GM21360 (cell line): Measurements from ENCODE around the gene MTA1.

ENCODE experiments used
- ATAC-seq: cut with Tn5 transposase; IDR thresholded peaks from one replicate; pipeline ENCODE4 v1.9.1; 2021; ENCODE audit warnings: mild to moderate bottlenecking, moderate library complexity; ENCODE audit not compliant: unreplicated experiment

Gene MTA1

DNA sequence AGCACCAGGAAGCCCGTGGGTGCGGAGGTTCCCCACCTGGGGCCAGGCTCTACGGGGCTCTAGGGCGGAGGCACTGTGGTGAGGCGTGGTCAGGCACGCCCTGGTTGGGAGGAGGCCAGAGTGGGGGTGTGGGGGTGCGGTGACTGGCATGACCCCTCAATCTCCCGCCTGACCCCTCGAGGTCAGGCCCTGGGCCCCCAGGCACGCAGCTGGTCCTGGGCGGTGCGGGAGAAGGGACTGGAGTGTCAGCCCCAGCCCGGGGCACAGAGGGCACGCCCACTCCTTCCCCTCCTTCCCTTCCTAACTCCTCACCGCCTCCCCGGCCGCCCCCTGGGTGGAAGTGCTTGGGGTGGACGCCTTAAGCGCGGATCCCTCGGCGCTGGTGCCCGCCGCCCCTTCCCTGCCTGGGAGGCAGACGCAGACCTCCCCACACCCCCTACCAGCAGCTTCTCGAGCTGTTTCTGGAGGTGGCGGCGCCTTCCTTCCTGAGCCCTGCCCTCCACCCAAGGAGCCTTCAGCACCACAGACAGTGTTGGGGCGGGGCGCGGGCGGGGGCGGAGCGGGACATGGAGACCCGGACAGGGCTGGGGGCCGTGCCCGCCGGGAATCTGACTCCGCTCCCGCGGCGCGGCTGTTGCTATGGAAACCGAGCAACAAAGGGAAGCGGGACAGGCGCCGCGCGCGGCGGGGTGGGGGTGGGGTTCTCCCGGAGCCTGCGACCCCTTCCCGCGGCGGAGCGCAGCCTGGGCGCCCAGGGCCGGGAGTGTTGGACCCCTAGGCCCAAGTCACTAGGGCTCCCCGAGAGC is 54.3 kb downstream of the MTA1 start:
- no peak for ATAC-seq

DNA sequence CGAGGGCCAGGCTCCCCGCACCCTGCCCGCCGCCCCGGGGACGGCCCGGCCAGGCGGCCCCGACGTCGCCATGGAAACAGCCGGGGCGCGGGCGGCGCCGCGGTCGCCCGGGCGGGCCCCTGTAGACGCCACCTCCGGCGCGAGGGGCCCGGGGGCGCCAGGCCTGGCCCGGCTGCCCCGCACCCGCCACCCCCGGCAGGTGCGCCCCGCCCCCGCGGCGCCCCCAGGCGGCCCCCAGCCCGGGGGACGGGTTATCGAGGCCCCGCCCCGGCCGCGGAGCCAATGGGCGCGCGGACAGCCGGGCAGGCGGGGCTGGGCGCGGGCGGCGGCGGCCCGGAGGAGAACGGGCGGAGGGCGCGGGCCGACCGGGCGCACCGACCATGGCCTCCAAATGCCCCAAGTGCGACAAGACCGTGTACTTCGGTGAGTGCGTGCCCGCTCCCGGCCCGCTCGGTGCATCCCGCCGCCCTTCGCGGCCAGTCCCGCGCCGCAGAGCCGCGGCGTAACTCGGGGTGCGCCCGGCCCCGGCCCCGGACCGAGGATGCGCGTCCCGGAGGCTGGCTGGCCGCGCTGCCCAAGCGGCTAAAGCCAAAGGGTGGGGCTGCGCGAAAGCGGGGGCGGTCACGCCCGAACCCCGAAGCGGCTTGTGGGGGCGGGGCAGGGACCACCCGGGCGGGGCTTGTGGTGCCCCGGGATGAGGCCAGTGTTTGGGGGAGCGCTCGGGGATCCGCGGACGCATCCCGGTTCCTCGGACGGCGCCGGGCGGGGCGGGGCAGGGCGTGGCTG is 55.0 kb downstream of the MTA1 start, which contains the start of gene CRIP2:
Gene CRIP2 (plus strand): TSS at position 339 of the 786 bp plus-strand sequence. CDS start 42 bp downstream, at position 381.
- no peak for ATAC-seq

GRCh38 chr14:105475269-105476096 is 55.9 kb downstream of the MTA1 start:
- no peak for ATAC-seq

GRCh38 chr14:105476097-105476830 is 56.6 kb downstream of the MTA1 start:
- no peak for ATAC-seq

- ATAC-seq, result no peak
Observed at GRCh38 chr14:105476831-105477659, 57.4 kb downstream of the MTA1 start.

DNA sequence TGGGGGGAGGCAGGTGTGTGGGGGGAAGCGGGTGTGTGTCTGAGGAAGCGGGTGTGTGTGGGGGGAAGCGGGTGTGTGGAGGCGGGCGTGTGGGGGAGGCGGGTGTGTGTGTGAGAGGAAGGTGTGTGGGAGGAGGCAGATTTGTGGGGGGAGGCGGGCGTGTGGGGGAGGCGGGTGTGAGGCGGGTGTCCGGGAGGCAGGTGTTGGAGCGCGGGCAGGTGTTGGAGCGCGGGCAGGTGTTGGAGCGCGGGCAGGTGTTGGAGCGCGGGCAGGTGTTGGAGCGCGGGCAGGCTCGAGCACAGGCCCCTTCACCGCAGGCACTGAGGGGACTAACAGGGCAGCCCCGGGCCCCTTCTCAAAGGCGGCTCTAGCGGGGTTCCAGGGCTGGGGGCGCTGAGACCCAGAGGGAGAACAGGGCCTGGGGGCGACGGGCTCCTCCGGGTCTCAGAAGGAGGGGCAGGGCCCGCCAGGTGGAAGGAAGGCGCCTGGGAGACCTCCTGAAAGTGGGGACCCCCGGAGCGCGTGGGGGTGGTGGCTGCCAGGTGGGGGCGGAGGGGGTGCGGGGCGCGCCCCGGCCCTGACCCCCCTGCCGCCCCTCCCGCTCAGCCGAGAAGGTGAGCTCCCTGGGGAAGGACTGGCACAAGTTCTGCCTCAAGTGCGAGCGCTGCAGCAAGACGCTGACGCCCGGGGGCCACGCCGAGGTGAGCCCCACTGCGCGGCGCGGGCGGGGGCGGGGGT is 58.2 kb downstream of the MTA1 start:
- no peak for ATAC-seq

DNA sequence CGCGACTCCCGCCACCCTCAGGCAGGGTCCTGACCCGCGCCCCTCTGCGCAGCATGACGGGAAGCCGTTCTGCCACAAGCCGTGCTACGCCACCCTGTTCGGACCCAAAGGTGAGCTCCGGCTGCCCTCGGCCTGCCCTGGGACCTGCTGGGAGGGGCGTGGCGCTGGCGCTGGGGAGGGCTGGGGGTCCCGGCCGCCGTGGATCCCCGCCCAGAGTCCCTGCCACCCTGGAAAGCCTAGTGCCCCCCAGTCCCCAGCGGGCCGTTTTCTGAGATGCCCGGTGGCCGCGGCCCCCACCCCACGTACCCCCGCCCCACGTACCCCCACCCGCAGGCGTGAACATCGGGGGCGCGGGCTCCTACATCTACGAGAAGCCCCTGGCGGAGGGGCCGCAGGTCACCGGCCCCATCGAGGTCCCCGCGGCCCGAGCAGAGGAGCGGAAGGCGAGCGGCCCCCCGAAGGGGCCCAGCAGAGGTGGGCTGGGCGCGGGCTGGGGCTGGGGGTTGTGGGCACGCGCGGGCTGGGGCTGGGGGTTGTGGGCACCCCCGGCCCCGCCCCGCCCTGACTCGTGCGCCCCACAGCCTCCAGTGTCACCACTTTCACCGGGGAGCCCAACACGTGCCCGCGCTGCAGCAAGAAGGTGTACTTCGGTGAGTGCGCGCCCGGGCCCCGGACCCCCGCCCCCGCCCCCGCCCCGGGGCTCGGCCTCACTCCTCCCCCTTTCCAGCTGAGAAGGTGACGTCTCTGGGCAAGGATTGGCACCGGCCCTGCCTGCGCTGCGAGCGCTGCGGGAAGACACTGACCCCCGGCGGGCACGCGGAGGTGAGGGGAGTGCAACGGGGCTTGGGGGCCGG is 59.0 kb downstream of the MTA1 start:
- ATAC-seq, result no peak

DNA sequence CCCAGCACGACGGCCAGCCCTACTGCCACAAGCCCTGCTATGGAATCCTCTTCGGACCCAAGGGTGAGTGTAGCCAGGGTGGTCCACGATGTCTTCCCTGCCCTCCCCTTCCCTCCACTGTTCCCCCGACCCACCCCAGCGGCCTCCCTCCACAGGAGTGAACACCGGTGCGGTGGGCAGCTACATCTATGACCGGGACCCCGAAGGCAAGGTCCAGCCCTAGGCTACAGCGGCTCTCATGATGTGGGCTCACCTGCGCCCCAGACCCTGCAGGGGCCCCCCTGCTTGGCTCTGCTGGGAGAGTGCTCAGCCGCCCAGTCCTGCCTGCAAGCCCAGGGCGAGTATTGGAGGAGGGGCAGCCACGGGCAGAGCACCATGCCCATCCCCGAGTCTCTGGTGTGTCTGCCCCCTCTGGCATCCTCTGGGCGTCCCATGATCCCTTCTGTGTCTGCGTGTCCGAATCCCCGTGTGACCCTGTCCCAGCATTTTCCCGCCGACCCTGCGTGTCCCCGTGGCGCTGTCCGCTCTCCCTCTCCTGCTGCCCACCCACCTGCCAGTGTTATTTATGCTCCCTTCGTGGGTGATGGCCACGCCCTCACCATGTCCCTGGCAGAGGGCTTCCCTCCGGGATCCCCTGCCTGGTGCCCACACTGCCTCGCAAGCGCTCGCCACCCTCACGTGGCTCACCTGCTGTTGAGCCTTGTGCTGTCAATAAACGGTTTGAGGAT is 60.0 kb downstream of the MTA1 start:
- ATAC-seq, result no peak

DNA sequence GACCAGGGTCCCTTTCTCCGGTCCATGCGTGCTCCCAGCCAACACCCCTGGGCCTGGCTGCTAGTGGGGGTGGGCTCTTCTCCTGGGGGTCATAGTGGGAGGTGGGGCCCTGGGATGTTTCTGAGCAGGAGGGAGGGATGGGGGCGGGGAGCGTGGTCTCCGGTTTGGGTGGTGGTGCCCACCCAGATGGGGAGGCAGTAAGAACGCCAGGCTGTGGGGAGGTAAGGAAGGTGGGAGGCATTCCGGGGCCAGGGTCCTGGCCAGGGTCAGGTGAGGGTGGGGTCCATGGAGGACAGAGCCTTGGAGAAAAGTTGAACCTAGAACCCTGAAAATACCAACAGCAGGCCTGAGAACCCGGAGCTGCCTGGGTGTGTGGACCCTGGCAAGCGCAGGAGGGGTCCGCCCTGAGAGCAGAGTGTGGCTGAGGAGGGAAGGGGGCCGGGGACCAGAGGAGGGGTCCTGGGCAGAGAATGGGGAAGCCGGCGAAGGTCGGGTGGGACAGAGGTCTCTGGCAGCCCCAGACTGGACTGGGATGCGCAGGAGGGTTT is 60.6 kb downstream of the MTA1 start:
- ATAC-seq, result no peak

- ATAC-seq, result peak; percentile 46
Observed at GRCh38 chr14:105480807-105481801, 61.5 kb downstream of the MTA1 start.

DNA sequence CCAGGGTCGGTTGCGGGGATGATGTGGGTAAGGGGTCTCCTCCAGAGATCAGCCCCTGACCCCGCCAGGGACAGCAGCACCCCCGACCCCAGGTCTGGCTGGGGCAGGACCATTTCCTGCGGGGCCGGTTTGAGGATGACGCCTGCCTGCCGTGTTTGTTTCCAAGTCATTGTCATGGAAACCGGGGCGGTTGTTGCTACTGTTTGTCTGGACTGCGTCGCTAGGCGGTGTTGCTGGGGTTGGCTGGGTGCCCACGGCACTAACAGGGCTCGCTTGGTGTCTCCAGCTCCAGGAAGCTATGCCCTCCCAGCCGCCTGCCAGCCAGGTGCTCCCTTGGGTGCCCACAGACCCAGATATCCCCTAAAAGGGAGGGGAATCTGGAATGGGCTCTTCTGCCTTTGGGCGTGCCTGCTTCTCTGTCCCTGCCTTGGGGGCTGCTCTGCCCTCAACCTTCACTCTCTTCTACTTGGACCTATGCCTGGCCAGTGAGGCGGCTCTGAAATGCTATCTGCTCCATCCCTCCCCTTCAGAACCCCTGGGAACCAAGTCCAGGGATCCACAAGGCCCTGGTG is 62.3 kb downstream of the MTA1 start:
- ATAC-seq, result peak; percentile 32

GRCh38 chr14:105482486-105483110 is 63.0 kb downstream of the MTA1 start:
- no peak for ATAC-seq

- no peak for ATAC-seq
Observed at GRCh38 chr14:105483300-105484068, 63.9 kb downstream of the MTA1 start.
